GM23248 (cell line): ENCODE results near the gene LRP5. TPM values are rescaled to one million over a fixed set of nuclear protein-coding genes. Genes with fewer than 3 reads are reported as not detected.

Source experiments
- DNase-seq: peaks from one replicate; pipeline ENCODE4 v3.0.0-alpha.2; 2015
- H2AFZ ChIP-seq: fragments of 200-600 bp; sonication (generic); 2 replicates; pipeline ENCODE4 v1.6.1; 2016; ENCODE audit warnings: antibody characterized with exemption
- H3F3A ChIP-seq: fragments of 200-600 bp; sonication (generic); 2 replicates; pipeline ENCODE4 v1.6.1; 2016; ENCODE audit warnings: mild to moderate bottlenecking, antibody characterized with exemption, mixed run types; ENCODE audit not compliant: insufficient read depth
- H3K27ac ChIP-seq: fragments of 200-600 bp; sonication (generic); 2 replicates; pipeline ENCODE4 v1.5.1; 2016; ENCODE audit warnings: mild to moderate bottlenecking
- H3K27me3 ChIP-seq: fragments of 200-600 bp; sonication (generic); replicated peaks from 2 replicates; pipeline ENCODE4 v1.6.1; 2016; ENCODE audit warnings: mild to moderate bottlenecking; ENCODE audit not compliant: insufficient read depth
- H3K36me3 ChIP-seq: fragments of 200-600 bp; sonication (generic); 2 replicates; pipeline ENCODE4 v1.6.1; 2016; ENCODE audit warnings: low read depth, mild to moderate bottlenecking
- H3K4me1 ChIP-seq: fragments of 200-600 bp; sonication (generic); 2 replicates; pipeline ENCODE4 v1.6.1; 2016; ENCODE audit warnings: mild to moderate bottlenecking; ENCODE audit not compliant: insufficient read depth
- H3K4me2 ChIP-seq: fragments of 200-600 bp; sonication (generic); one replicate; pipeline ENCODE4 v1.6.1; 2016; ENCODE audit warnings: mild to moderate bottlenecking; ENCODE audit not compliant: unreplicated experiment
- H3K4me3 ChIP-seq: fragments of 200-600 bp; sonication (generic); 2 replicates; pipeline ENCODE4 v1.5.1; 2016; ENCODE audit warnings: mild to moderate bottlenecking
- H3K79me2 ChIP-seq: fragments of 200-600 bp; sonication (generic); 2 replicates; pipeline ENCODE4 v1.6.1; 2016; ENCODE audit warnings: mild to moderate bottlenecking; ENCODE audit not compliant: insufficient read depth
- H3K9ac ChIP-seq: fragments of 200-600 bp; sonication (generic); 2 replicates; pipeline ENCODE4 v1.6.1; 2016; ENCODE audit warnings: mild to moderate bottlenecking
- H3K9me2 ChIP-seq: fragments of 200-600 bp; sonication (generic); 2 replicates; pipeline ENCODE4 v1.6.1; 2016; ENCODE audit warnings: mixed run types, mild to moderate bottlenecking, moderate library complexity; ENCODE audit not compliant: insufficient read depth
- H3K9me3 ChIP-seq: fragments of 200-600 bp; sonication (generic); one replicate; pipeline ENCODE4 v1.6.1; 2017; ENCODE audit warnings: low read depth
- H4K20me1 ChIP-seq: fragments of 200-600 bp; sonication (generic); 2 replicates; pipeline ENCODE4 v1.6.0; 2016; ENCODE audit not compliant: insufficient read depth
- EZH2 ChIP-seq: fragments of 200-600 bp; sonication (generic); IDR thresholded peaks from 2 replicates; pipeline ENCODE4 v1.6.1; 2018; ENCODE audit warnings: antibody characterized with exemption, mild to moderate bottlenecking; ENCODE audit not compliant: insufficient read depth, poor library complexity, severe bottlenecking
- EZH2phosphoT487 ChIP-seq: fragments of 200-600 bp; sonication (generic); IDR thresholded peaks from 2 replicates; pipeline ENCODE4 v1.6.1; 2018; ENCODE audit warnings: antibody characterized with exemption, moderate library complexity, mild to moderate bottlenecking, low read depth; ENCODE audit not compliant: insufficient read depth
- WGBS, 2 experiments: methylation state at CpG; one replicate each; pipeline ENCODE4 v1.1.6; 2015 to 2017; ENCODE audit warnings: low lambda C conversion rate in 2 of 2, low coverage in 1 of 2; ENCODE audit errors: missing lambda C conversion rate in 2 of 2; 5-methylcytosine and 5-hydroxymethylcytosine counted together
- in situ Hi-C: fragments of 300-500 bp; cut with MboI; formaldehyde crosslinking; loops from 2 replicates; pipeline ENCODE4 v1.15.0; 2020
- polyA plus RNA-seq: library from polyadenylated mRNA; unstranded; fragments of >200 nt; fragmentation: Nextera tagmentation; extraction: Ambion mirVana; gene quantifications from 2 replicates; pipeline ENCODE4 v1.2.1, GENCODE V29; 2016
- total RNA-seq: library from RNA; depleted of rRNA; stranded (reverse); fragments of >200 nt; shearing (Covaris generic); gene quantifications from 2 replicates; pipeline ENCODE4 v1.2.3, GENCODE V29; 2014

Gene LRP5
- total and polyA plus RNA-seq, 2 experiments from 2014 or later: 3.0 TPM

GRCh38 chr11:68381716-68382115, 69.3 kb downstream of the LRP5 start:
- 74 to 77% methylated on average over 4 of the region's 4 CpGs for WGBS, 2 experiments
- Histone ChIP-seq H3K79me2 (no peaks in the 10 kb centered on the region), H3K4me3 (no peak overlapping the region), H3K9ac (no peak overlapping the region), H3F3A (no peaks in the 10 kb centered on the region), H3K27ac (no peak overlapping the region), H3K9me2 (no peaks in the 10 kb centered on the region), H3K4me1 (no peaks in the 10 kb centered on the region), H3K27me3 (no peaks in the 10 kb centered on the region), H3K9me3 (no peaks in the 10 kb centered on the region), H2AFZ (no peak overlapping the region), H4K20me1 (no peaks in the 10 kb centered on the region), H3K36me3 (no peaks in the 10 kb centered on the region), H3K4me2 (no peak overlapping the region)
- in situ Hi-C loops: no loop called here
- DNase-seq: no peak
- TF ChIP-seq EZH2: no peak
- TF ChIP-seq EZH2phosphoT487: no peak

GRCh38 chr11:68382358-68382998, 70.1 kb downstream of the LRP5 start:
- no peak overlapping the region for H3K9ac ChIP-seq
- H3K79me2 ChIP-seq: no peaks in the 10 kb centered on the region
- no peaks in the 10 kb centered on the region for H3K27me3 ChIP-seq
- no peaks in the 10 kb centered on the region for H3K9me2 ChIP-seq
- no peak for DNase-seq
- in situ Hi-C loops: no loop called here
- no peaks in the 10 kb centered on the region for H3F3A ChIP-seq
- H3K9me3 ChIP-seq: no peaks in the 10 kb centered on the region
- no peak overlapping the region for H3K27ac ChIP-seq
- no peak overlapping the region for H2AFZ ChIP-seq
- H3K4me3 ChIP-seq: no peak overlapping the region
- no peaks in the 10 kb centered on the region for H3K4me1 ChIP-seq
- no peak for TF ChIP-seq EZH2
- no peak for TF ChIP-seq EZH2phosphoT487
- H3K36me3 ChIP-seq: no peaks in the 10 kb centered on the region
- WGBS, 2 experiments: 83 to 86% methylated on average over 16 of the region's 16 CpGs
- H3K4me2 ChIP-seq: no peak overlapping the region
- H4K20me1 ChIP-seq: no peaks in the 10 kb centered on the region

GRCh38 chr11:68383976-68384501, 71.6 kb downstream of the LRP5 start:
- no peaks in the 10 kb centered on the region for H3K27me3 ChIP-seq
- H3K4me3 ChIP-seq: no peak overlapping the region
- no peaks in the 10 kb centered on the region for H3F3A ChIP-seq
- H3K36me3 ChIP-seq: no peaks in the 10 kb centered on the region
- H3K4me1 ChIP-seq: no peaks in the 10 kb centered on the region
- H3K9me3 ChIP-seq: no peaks in the 10 kb centered on the region
- no peaks in the 10 kb centered on the region for H4K20me1 ChIP-seq
- TF ChIP-seq EZH2 (no peak), EZH2phosphoT487 (no peak)
- peak; percentile 49 for DNase-seq
- H3K9ac ChIP-seq: no peak overlapping the region
- 13 to 15% methylated on average over 9 of the region's 9 CpGs for WGBS, 2 experiments
- no peak overlapping the region for H2AFZ ChIP-seq
- H3K9me2 ChIP-seq: no peaks in the 10 kb centered on the region
- in situ Hi-C loops: no loop called here
- H3K79me2 ChIP-seq: no peaks in the 10 kb centered on the region
- H3K27ac ChIP-seq: no peak overlapping the region
- H3K4me2 ChIP-seq: no peak overlapping the region

GRCh38 chr11:68384530-68385081, 72.2 kb downstream of the LRP5 start:
- Histone ChIP-seq H3K4me1 (no peaks in the 10 kb centered on the region), H2AFZ (no peak overlapping the region), H3K27ac (no peak overlapping the region), H4K20me1 (no peaks in the 10 kb centered on the region), H3K4me2 (no peak overlapping the region), H3K4me3 (no peak overlapping the region), H3F3A (no peaks in the 10 kb centered on the region), H3K9ac (no peak overlapping the region), H3K79me2 (no peaks in the 10 kb centered on the region), H3K9me3 (no peaks in the 10 kb centered on the region), H3K9me2 (no peaks in the 10 kb centered on the region), H3K36me3 (no peaks in the 10 kb centered on the region), H3K27me3 (no peaks in the 10 kb centered on the region)
- TF ChIP-seq EZH2: no peak
- no peak for TF ChIP-seq EZH2phosphoT487
- 77 to 88% methylated on average over 12 to 13 of the region's 13 CpGs for WGBS, 2 experiments
- DNase-seq: no peak
- in situ Hi-C loops: no loop called here
